Neuronal stem cell (in vitro differentiated cells): ENCODE measurements around the gene COLEC12.

Source experiments
- DNase-seq: peaks from one replicate; pipeline ENCODE4 v3.0.0-alpha.2; 2013; ENCODE audit warnings: low spot score
- H2AFZ ChIP-seq: one replicate; pipeline ENCODE4 v1.6.1; 2013; ENCODE audit warnings: mild to moderate bottlenecking, low read length, inconsistent platforms
- H2AK5ac ChIP-seq: 2 replicates; pipeline ENCODE4 v1.6.1; 2013; ENCODE audit warnings: low read depth, mild to moderate bottlenecking, inconsistent platforms, low read length, moderate library complexity, mixed read lengths
- H2BK120ac ChIP-seq: 2 replicates; pipeline ENCODE4 v1.6.1; 2013; ENCODE audit warnings: low read depth, mild to moderate bottlenecking, inconsistent platforms, low read length, moderate library complexity, mixed read lengths
- H2BK12ac ChIP-seq: one replicate; pipeline ENCODE4 v1.6.1; 2013; ENCODE audit warnings: low read length, inconsistent platforms
- H2BK15ac ChIP-seq: 2 replicates; pipeline ENCODE4 v1.6.1; 2013; ENCODE audit warnings: mild to moderate bottlenecking, low read length, inconsistent platforms, mixed read lengths
- H2BK5ac ChIP-seq: one replicate; pipeline ENCODE4 v1.6.1; 2013; ENCODE audit warnings: inconsistent platforms, mild to moderate bottlenecking, low read length, moderate library complexity
- H3K14ac ChIP-seq: one replicate; pipeline ENCODE4 v1.6.1; 2013; ENCODE audit warnings: low read length, inconsistent platforms
- H3K18ac ChIP-seq: 2 replicates; pipeline ENCODE4 v1.6.1; 2013; ENCODE audit warnings: low read length, inconsistent platforms
- H3K23ac ChIP-seq: 2 replicates; pipeline ENCODE4 v1.6.1; 2013; ENCODE audit warnings: low read depth, mild to moderate bottlenecking, mixed read lengths, low read length, inconsistent platforms; ENCODE audit not compliant: poor library complexity
- H3K27ac ChIP-seq: replicated peaks from 3 replicates; pipeline ENCODE4 v1.5.1; 2013; ENCODE audit warnings: low read length, inconsistent platforms
- H3K27me3 ChIP-seq, 3 experiments: 2 replicates each; pipeline ENCODE4 v1.6.1; 2013; ENCODE audit warnings: low read length in 3 of 3, mild to moderate bottlenecking in 2 of 3, inconsistent platforms in 1 of 3, low read depth in 1 of 3, mixed read lengths in 1 of 3, moderate library complexity in 1 of 3; ENCODE audit not compliant: control insufficient read depth in 3 of 3, insufficient read depth in 3 of 3
- H3K36me3 ChIP-seq, 2 donors: replicated peaks in 1 of 2; 2 replicates each; pipeline ENCODE4 v1.6.1; 2013; ENCODE audit warnings: low read length in 2 of 2; ENCODE audit not compliant: control insufficient read depth in 2 of 2, insufficient read depth in 2 of 2
- H3K4ac ChIP-seq: 2 replicates; pipeline ENCODE4 v1.6.1; 2013; ENCODE audit warnings: inconsistent platforms, mild to moderate bottlenecking, low read length, moderate library complexity
- H3K4me1 ChIP-seq, 2 donors: 1 replicate in 1 of 2; 2 replicates in 1 of 2; pipeline ENCODE4 v1.6.1; 2013; ENCODE audit warnings: low read length in 2 of 2, low read depth in 1 of 2; ENCODE audit not compliant: control insufficient read depth in 2 of 2, insufficient read depth in 1 of 2
- H3K4me2 ChIP-seq: one replicate; pipeline ENCODE4 v1.6.1; 2013; ENCODE audit warnings: mild to moderate bottlenecking, low read length, inconsistent platforms; ENCODE audit not compliant: insufficient read depth, poor library complexity, severe bottlenecking
- H3K4me3 ChIP-seq, 2 donors: 2 replicates each; pipeline ENCODE4 v1.5.1; 2013; ENCODE audit warnings: low read length in 2 of 2, mild to moderate bottlenecking in 2 of 2, inconsistent platforms in 1 of 2, moderate library complexity in 1 of 2
- H3K79me1 ChIP-seq: one replicate; pipeline ENCODE4 v1.6.1; 2013; ENCODE audit warnings: low read depth, mild to moderate bottlenecking, inconsistent platforms, low read length, moderate library complexity
- H3K9ac ChIP-seq: one replicate; pipeline ENCODE4 v1.6.1; 2013; ENCODE audit warnings: mild to moderate bottlenecking, low read depth, low read length, inconsistent platforms; ENCODE audit not compliant: poor library complexity
- H3K9me3 ChIP-seq, 2 donors: replicated peaks in 1 of 2; 2 replicates each; pipeline versions ENCODE3 to v1.6.1; 2013; ENCODE audit warnings: low read length in 2 of 2, mild to moderate bottlenecking in 2 of 2, inconsistent platforms in 1 of 2, low read depth in 1 of 2, mixed read lengths in 1 of 2, moderate library complexity in 1 of 2; ENCODE audit not compliant: control insufficient read depth in 2 of 2, insufficient read depth in 1 of 2
- H4K8ac ChIP-seq: one replicate; pipeline ENCODE4 v1.6.1; 2013; ENCODE audit warnings: low read depth, mild to moderate bottlenecking, inconsistent platforms, low read length, moderate library complexity
- H4K91ac ChIP-seq: one replicate; pipeline ENCODE4 v1.6.1; 2013; ENCODE audit warnings: low read length, low read depth, mild to moderate bottlenecking, inconsistent platforms; ENCODE audit not compliant: poor library complexity
- WGBS, 2 donors: extraction: QIAGEN DNeasy Blood & Tissue Kit; methylation state at CpG; one replicate each; pipeline ENCODE4 v1.1.7; 2013; ENCODE audit warnings: missing lambda C conversion rate in 2 of 2, mixed read lengths in 1 of 2; ENCODE audit not compliant: insufficient read length in 2 of 2, insufficient replicate concordance in 1 of 2; ENCODE audit errors: extremely low coverage in 2 of 2; 5-methylcytosine and 5-hydroxymethylcytosine counted together

Gene COLEC12

DNA sequence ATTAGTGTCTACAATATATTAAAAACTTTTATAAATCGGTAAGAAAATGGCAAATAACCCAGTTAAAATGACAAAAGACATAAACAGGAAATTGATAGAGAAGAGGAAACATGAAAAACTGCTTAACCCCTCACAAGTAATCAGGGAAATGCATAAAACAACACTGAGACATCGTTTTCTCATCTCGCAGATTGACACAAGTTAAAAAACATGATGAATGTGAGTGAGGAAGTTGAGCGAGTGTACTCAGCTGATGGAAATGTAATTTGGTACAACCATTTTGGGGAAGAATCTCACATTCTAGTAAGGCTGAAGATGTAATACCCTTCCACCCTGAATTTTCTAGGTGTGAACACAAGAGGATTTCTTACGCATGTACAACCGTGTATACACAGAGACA, 214.7 kb downstream of the COLEC12 start:
- no peak overlapping the region for H3K4ac ChIP-seq
- no peak overlapping the region for H2AFZ ChIP-seq
- no peak overlapping the region for H4K91ac ChIP-seq
- no CpG with 5 or more reads among the region's 6 CpGs for WGBS, 2 donors
- H2AK5ac ChIP-seq: no peak overlapping the region
- no peak overlapping the region for H3K18ac ChIP-seq
- H3K14ac ChIP-seq: no peak overlapping the region
- no peak overlapping the region for H3K4me2 ChIP-seq
- no peaks in the 10 kb centered on the region for H3K27me3 ChIP-seq
- DNase-seq: no peak
- H3K23ac ChIP-seq: no peak overlapping the region
- no peak overlapping the region for H2BK5ac ChIP-seq
- no peak overlapping the region for H2BK12ac ChIP-seq
- H2BK120ac ChIP-seq: no peak overlapping the region
- no peaks in the 10 kb centered on the region for H3K9me3 ChIP-seq
- no peak overlapping the region for H3K9ac ChIP-seq
- no peak overlapping the region for H4K8ac ChIP-seq
- no peaks in the 10 kb centered on the region for H3K79me1 ChIP-seq
- H3K4me1 ChIP-seq: no peaks in the 10 kb centered on the region
- H3K27ac ChIP-seq: no peak overlapping the region
- no peaks in the 10 kb centered on the region for H3K36me3 ChIP-seq
- H2BK15ac ChIP-seq: no peak overlapping the region
- H3K4me3 ChIP-seq: no peak overlapping the region

DNA sequence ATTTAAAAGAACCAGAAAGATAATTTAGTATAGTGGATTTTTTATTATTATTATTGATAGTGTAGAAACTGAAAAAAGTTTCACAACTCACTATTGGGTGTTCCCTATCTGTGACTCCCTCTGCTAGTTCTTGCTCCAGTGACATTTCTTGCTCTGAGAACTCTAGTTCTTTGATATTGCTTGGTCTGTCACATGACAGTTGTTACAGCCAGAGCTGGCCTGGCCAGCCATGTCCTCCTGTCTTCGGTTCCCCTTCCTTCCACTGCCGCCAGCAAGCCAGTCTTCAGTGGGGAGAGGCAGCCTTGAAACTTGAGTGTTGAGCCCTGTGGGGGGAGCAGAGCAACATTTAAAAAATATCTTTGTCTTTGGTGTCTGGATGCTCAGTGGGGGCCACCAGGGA, 225.0 kb downstream of the COLEC12 start:
- Histone ChIP-seq H3K27me3 (no peaks in the 10 kb centered on the region), H2BK5ac (no peak overlapping the region), H4K8ac (no peak overlapping the region), H3K36me3 (no peaks in the 10 kb centered on the region), H2BK120ac (no peak overlapping the region), H2AFZ (no peak overlapping the region), H3K14ac (no peak overlapping the region), H2BK15ac (no peak overlapping the region), H3K79me1 (no peaks in the 10 kb centered on the region), H3K4me2 (no peak overlapping the region), H3K4me3 (no peak overlapping the region), H3K4ac (no peak overlapping the region), H2BK12ac (no peak overlapping the region), H3K23ac (no peak overlapping the region), H2AK5ac (no peak overlapping the region), H4K91ac (no peak overlapping the region), H3K9me3 (no peaks in the 10 kb centered on the region), H3K9ac (no peak overlapping the region), H3K18ac (no peak overlapping the region), H3K4me1 (no peaks in the 10 kb centered on the region), H3K27ac (no peak overlapping the region)
- no CpG with 5 or more reads among the region's 2 CpGs for WGBS, 2 donors
- no peak for DNase-seq

DNA sequence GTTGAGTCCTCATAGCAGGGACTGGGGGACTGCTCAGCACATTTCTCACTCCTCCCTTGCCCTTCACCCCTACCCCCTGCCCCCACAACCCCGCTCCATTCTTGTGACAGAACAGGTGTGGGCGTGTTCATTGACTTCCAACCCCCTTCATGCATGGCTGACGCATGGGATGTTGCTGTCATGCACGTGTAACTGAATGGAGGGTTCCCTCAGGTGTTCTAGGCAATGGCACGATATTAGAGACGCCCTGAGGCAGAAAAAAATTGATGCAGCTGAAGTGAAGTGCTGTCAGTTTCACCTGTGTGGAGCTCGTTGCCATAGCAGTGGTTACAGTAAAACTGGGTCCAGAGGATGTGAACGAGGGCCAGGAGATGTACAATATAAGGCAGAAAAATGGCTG, 226.2 kb downstream of the COLEC12 start:
- no peak overlapping the region for H2AFZ ChIP-seq
- no peak overlapping the region for H3K27ac ChIP-seq
- H4K8ac ChIP-seq: no peak overlapping the region
- H2BK120ac ChIP-seq: no peak overlapping the region
- no peak overlapping the region for H3K18ac ChIP-seq
- H2BK12ac ChIP-seq: no peak overlapping the region
- H3K4me3 ChIP-seq: no peak overlapping the region
- H3K4me2 ChIP-seq: no peak overlapping the region
- H3K4me1 ChIP-seq: no peaks in the 10 kb centered on the region
- H3K9ac ChIP-seq: no peak overlapping the region
- H3K9me3 ChIP-seq: no peaks in the 10 kb centered on the region
- H2AK5ac ChIP-seq: no peak overlapping the region
- H2BK15ac ChIP-seq: no peak overlapping the region
- no CpG with 5 or more reads among the region's 8 CpGs for WGBS, 2 donors
- no peaks in the 10 kb centered on the region for H3K27me3 ChIP-seq
- no peak overlapping the region for H3K23ac ChIP-seq
- no peak overlapping the region for H2BK5ac ChIP-seq
- no peak overlapping the region for H3K4ac ChIP-seq
- H4K91ac ChIP-seq: no peak overlapping the region
- H3K79me1 ChIP-seq: no peaks in the 10 kb centered on the region
- DNase-seq: no peak
- no peaks in the 10 kb centered on the region for H3K36me3 ChIP-seq
- no peak overlapping the region for H3K14ac ChIP-seq

DNA sequence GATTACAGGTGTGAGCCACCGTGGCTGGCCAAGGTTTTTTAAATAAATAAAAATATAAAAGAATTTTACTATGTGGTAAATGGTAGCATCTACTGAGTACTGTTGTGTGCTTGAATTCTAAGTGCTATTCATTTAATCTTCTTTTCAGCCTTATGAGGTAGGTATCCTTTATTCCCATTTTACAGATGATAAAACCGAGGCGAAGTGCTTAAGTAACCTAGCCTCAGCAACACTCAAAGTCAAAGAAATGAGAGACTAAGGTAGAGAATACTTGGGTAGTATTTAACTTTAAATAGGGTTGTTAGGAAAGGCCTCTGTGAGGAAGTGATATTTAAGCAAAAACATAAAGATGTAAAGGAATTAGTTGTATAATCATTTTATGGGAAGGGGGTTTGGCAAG, 227.0 kb downstream of the COLEC12 start:
- no peak overlapping the region for H2BK15ac ChIP-seq
- H3K4me2 ChIP-seq: no peak overlapping the region
- no peak overlapping the region for H2BK5ac ChIP-seq
- no peak overlapping the region for H3K14ac ChIP-seq
- H2BK12ac ChIP-seq: no peak overlapping the region
- no peak overlapping the region for H4K91ac ChIP-seq
- H3K4ac ChIP-seq: no peak overlapping the region
- H3K9ac ChIP-seq: no peak overlapping the region
- no peak for DNase-seq
- H4K8ac ChIP-seq: no peak overlapping the region
- peaks cover 0 to 2% of the 10 kb centered on the region in 2 donors for H3K4me1 ChIP-seq
- H2AK5ac ChIP-seq: no peak overlapping the region
- no peaks in the 10 kb centered on the region for H3K9me3 ChIP-seq
- no peak overlapping the region for H3K27ac ChIP-seq
- no peak overlapping the region for H3K4me3 ChIP-seq
- H3K18ac ChIP-seq: no peak overlapping the region
- no peaks in the 10 kb centered on the region for H3K27me3 ChIP-seq
- no peaks in the 10 kb centered on the region for H3K36me3 ChIP-seq
- H2AFZ ChIP-seq: no peak overlapping the region
- H3K23ac ChIP-seq: no peak overlapping the region
- no peaks in the 10 kb centered on the region for H3K79me1 ChIP-seq
- no CpG with 5 or more reads among the region's 3 CpGs for WGBS, 2 donors
- H2BK120ac ChIP-seq: no peak overlapping the region
